Measurements from ENCODE around the gene POLD2.

DNA sequence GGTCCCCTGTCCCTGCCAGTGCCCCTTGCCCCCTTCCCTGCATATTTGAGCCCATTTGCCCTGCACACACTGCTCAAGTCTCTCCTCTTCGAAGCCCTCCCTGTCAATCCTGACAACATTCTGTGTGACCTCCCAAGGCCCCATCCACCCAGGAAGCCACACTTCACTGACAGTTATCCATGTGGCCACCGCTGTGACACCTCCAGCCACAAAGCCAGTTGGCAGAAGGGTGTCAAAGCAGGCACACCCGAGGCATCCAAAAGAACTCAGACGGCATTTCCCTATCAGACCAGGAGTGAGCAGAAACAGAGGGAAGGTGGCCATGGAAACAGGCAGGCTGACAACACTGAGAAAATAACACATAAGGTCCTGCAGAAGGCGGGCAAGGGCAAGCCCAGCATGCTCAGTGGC is 45.7 kb downstream of the POLD2 start:
- TF ChIP-seq, protein P1, sequence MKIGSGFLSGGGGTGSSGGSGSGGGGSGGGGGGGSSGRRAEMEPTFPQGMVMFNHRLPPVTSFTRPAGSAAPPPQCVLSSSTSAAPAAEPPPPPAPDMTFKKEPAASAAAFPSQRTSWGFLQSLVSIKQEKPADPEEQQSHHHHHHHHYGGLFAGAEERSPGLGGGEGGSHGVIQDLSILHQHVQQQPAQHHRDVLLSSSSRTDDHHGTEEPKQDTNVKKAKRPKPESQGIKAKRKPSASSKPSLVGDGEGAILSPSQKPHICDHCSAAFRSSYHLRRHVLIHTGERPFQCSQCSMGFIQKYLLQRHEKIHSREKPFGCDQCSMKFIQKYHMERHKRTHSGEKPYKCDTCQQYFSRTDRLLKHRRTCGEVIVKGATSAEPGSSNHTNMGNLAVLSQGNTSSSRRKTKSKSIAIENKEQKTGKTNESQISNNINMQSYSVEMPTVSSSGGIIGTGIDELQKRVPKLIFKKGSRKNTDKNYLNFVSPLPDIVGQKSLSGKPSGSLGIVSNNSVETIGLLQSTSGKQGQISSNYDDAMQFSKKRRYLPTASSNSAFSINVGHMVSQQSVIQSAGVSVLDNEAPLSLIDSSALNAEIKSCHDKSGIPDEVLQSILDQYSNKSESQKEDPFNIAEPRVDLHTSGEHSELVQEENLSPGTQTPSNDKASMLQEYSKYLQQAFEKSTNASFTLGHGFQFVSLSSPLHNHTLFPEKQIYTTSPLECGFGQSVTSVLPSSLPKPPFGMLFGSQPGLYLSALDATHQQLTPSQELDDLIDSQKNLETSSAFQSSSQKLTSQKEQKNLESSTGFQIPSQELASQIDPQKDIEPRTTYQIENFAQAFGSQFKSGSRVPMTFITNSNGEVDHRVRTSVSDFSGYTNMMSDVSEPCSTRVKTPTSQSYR (CRISPR knock-in tag; IDR thresholded peaks at IDR 0.05; ENCODE audit: borderline replicate concordance), result no peak
- TF ChIP-seq MYC (CRISPR knock-in tag; IDR thresholded peaks at IDR 0.05; ENCODE audit: borderline replicate concordance), result no peak
- no peak for TF ChIP-seq ZNF562 (CRISPR knock-in tag; IDR thresholded peaks at IDR 0.05; ENCODE audit: borderline replicate concordance)
- no peak for TF ChIP-seq ZNF543 (CRISPR knock-in tag; IDR thresholded peaks at IDR 0.05)
- TF ChIP-seq NR3C1 (CRISPR knock-in tag; IDR thresholded peaks at IDR 0.05), result no peak
- TF ChIP-seq MNT (IDR thresholded peaks at IDR 0.05), result no peak
- no peak for TF ChIP-seq SOX13 (IDR thresholded peaks at IDR 0.05)
- TF ChIP-seq SOX13 (CRISPR knock-in tag; conservative IDR thresholded peaks at IDR 0.05 in 1 of 2, IDR thresholded peaks at IDR 0.05 in 1 of 2), result no peak
- TF ChIP-seq ZNF274 (CRISPR knock-in tag; IDR thresholded peaks at IDR 0.05), result no peak
- TF ChIP-seq, protein P2, sequence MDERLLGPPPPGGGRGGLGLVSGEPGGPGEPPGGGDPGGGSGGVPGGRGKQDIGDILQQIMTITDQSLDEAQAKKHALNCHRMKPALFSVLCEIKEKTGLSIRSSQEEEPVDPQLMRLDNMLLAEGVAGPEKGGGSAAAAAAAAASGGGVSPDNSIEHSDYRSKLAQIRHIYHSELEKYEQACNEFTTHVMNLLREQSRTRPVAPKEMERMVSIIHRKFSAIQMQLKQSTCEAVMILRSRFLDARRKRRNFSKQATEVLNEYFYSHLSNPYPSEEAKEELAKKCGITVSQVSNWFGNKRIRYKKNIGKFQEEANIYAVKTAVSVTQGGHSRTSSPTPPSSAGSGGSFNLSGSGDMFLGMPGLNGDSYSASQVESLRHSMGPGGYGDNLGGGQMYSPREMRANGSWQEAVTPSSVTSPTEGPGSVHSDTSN (CRISPR knock-in tag; IDR thresholded peaks at IDR 0.05), result no peak
- TF ChIP-seq SRSF1 (optimal IDR thresholded peaks at IDR 0.05; ENCODE audit: low read depth, low read length), result no peak
- TF ChIP-seq NFYC (CRISPR knock-in tag; IDR thresholded peaks at IDR 0.05), result no peak
